Activated CD8-positive, alpha-beta T cell treated with anti-CD3 and anti-CD28 coated beads for 36 hours (primary cell): ENCODE data around the gene ASF1B. TPM values are rescaled to one million over a fixed set of nuclear protein-coding genes. Genes with fewer than 3 reads are reported as not detected.

Experiments
- ATAC-seq: fragments of 200-7000 bp; cut with Tn5 transposase; one replicate; pipeline ENCODE4 v1.10.0; 2021; ENCODE audit warnings: mild to moderate bottlenecking, moderate library complexity
- CTCF ChIA-PET: fragments of 350-600 bp; sonication (Branson Sonifier 250); formaldehyde crosslinking; loops from one replicate; lab custom pipeline; 2021; ENCODE audit warnings: antibody characterized with exemption; lab: Charles Lee
- POLR2A ChIA-PET: fragments of 350-600 bp; sonication (Branson Sonifier 250); formaldehyde crosslinking; loops from one replicate; lab custom pipeline; 2021; ENCODE audit warnings: antibody characterized with exemption; lab: Charles Lee
- DNase-seq: peaks from one replicate; pipeline ENCODE4 v3.0.0-alpha.2; 2020
- H3K27ac Mint-ChIP-seq: one replicate; pipeline ENCODE4 v1.8.0; 2021; ENCODE audit warnings: mild to moderate bottlenecking, mixed read lengths
- H3K27me3 Mint-ChIP-seq: one replicate; pipeline ENCODE4 v1.8.0; 2021; ENCODE audit warnings: mixed read lengths
- H3K36me3 Mint-ChIP-seq: one replicate; pipeline ENCODE4 v1.8.0; 2021; ENCODE audit warnings: low read depth, mixed read lengths
- H3K4me1 Mint-ChIP-seq: one replicate; pipeline ENCODE4 v1.8.0; 2021; ENCODE audit warnings: low read depth, mixed read lengths
- H3K4me3 Mint-ChIP-seq: one replicate; pipeline ENCODE4 v1.8.0; 2021; ENCODE audit warnings: mild to moderate bottlenecking, moderate library complexity, mixed read lengths
- H3K9me3 Mint-ChIP-seq: one replicate; pipeline ENCODE4 v1.8.0; 2021; ENCODE audit warnings: mixed read lengths
- CTCF ChIP-seq: fragments of 200-600 bp; IDR thresholded peaks from one replicate; pipeline ENCODE4 v1.8.0; 2022; ENCODE audit warnings: antibody characterized with exemption, mild to moderate bottlenecking
- intact Hi-C: fragments of 100-400 bp; cut with micrococcal nuclease; formaldehyde crosslinking; loops from one replicate; pipeline ENCODE4 v1.10.0; 2022
- total RNA-seq, 2 experiments: library from RNA; stranded (reverse); gene quantifications; one replicate each; pipeline ENCODE4 v1.2.3, GENCODE V29; 2021

Gene ASF1B
- total RNA-seq, 2 experiments from 2014 or later = 53.5 to 55.3 TPM

- DNase-seq (no peak), ATAC-seq (no peak)
- no peak overlapping the region for H3K4me3 Mint-ChIP-seq
- peaks cover 16% of the 10 kb centered on the region for H3K36me3 Mint-ChIP-seq
- CTCF ChIA-PET = interaction anchor here (1.2 kb wide), 1 partner anchor 32 kb away, joined by 3 read pairs; the partner anchor contains the start of gene ASF1B
- intact Hi-C loops = no loop called here
- TF ChIP-seq CTCF = no peak
- H3K27ac Mint-ChIP-seq = no peak overlapping the region
- H3K9me3 Mint-ChIP-seq = no peaks in the 10 kb centered on the region
- no peaks in the 10 kb centered on the region for H3K27me3 Mint-ChIP-seq
- H3K4me1 Mint-ChIP-seq = peaks cover 18% of the 10 kb centered on the region
- POLR2A ChIA-PET = interaction anchor here (0.9 to 1.2 kb wide), 2 partner anchors 8 to 10 kb away, joined by 3 to 5 read pairs; no protein-coding TSS in a partner anchor
Observed at GRCh38 chr19:14168993-14169392, 32.6 kb upstream of the ASF1B start.

GRCh38 chr19:14168259-14168972 is 32.0 kb upstream of the ASF1B start:
- POLR2A ChIA-PET = interaction anchor here (0.9 to 1.2 kb wide), 2 partner anchors 9 to 10 kb away, joined by 3 to 5 read pairs; no protein-coding TSS in a partner anchor
- CTCF ChIA-PET = interaction anchor here (1.2 to 1.5 kb wide), 2 partner anchors 31 to 32 kb away, joined by 3 to 4 read pairs; partner anchors contain the start of gene ASF1B
- TF ChIP-seq CTCF = no peak
- intact Hi-C loops = no loop called here
- no peaks in the 10 kb centered on the region for H3K27me3 Mint-ChIP-seq
- no peak overlapping the region for H3K4me3 Mint-ChIP-seq
- no peak for DNase-seq
- peaks cover 16% of the 10 kb centered on the region for H3K36me3 Mint-ChIP-seq
- peaks cover 18% of the 10 kb centered on the region for H3K4me1 Mint-ChIP-seq
- no peak overlapping the region for H3K27ac Mint-ChIP-seq
- H3K9me3 Mint-ChIP-seq = no peaks in the 10 kb centered on the region
- ATAC-seq = no peak

GRCh38 chr19:14167576-14168138 is 31.3 kb upstream of the ASF1B start:
- Mint-ChIP-seq H3K4me3 (peak overlapping the region; percentile 64), H3K4me1 (peaks cover 18% of the 10 kb centered on the region), H3K36me3 (peaks cover 16% of the 10 kb centered on the region), H3K9me3 (no peaks in the 10 kb centered on the region), H3K27me3 (no peaks in the 10 kb centered on the region), H3K27ac (peak overlapping the region; percentile 68)
- ChIA-PET CTCF (interaction anchor here (0.7 to 1.5 kb wide), 2 partner anchors 31 to 190 kb away, joined by 4 read pairs; no protein-coding TSS in a partner anchor), POLR2A (interaction anchor here (1.2 kb wide), 2 partner anchors 9 to 29 kb away, joined by 3 to 5 read pairs; no protein-coding TSS in a partner anchor)
- ATAC-seq (peak; percentile 68), DNase-seq (no peak)
- intact Hi-C loops = no loop called here
- no peak for TF ChIP-seq CTCF

- H3K4me3 Mint-ChIP-seq = peak overlapping the region; percentile 64
- H3K36me3 Mint-ChIP-seq = peaks cover 16% of the 10 kb centered on the region
- peak; percentile 29 for ATAC-seq
- ChIA-PET POLR2A (interaction anchor here (1.2 kb wide), 1 partner anchor 29 kb away, joined by 3 read pairs; no protein-coding TSS in a partner anchor), CTCF (interaction anchor here (0.7 to 2.0 kb wide), 4 partner anchors 30 to 313 kb away, joined by 4 to 6 read pairs (median 4); no protein-coding TSS in a partner anchor)
- no peak for TF ChIP-seq CTCF
- H3K27me3 Mint-ChIP-seq = no peaks in the 10 kb centered on the region
- H3K9me3 Mint-ChIP-seq = no peaks in the 10 kb centered on the region
- H3K27ac Mint-ChIP-seq = peak overlapping the region; percentile 68
- peaks cover 18% of the 10 kb centered on the region for H3K4me1 Mint-ChIP-seq
- intact Hi-C loops = no loop called here
- DNase-seq = no peak
Observed at GRCh38 chr19:14166999-14167575, 30.7 kb upstream of the ASF1B start.
